SU-DHL-6 (cell line): ENCODE results near the gene THUMPD2.

ENCODE experiments used
- CTCF ChIP-seq: fragments of 200-600 bp; sonication (generic); IDR thresholded peaks from one replicate; pipeline ENCODE4 v1.5.1; 2017; ENCODE audit warnings: antibody characterized with exemption, mild to moderate bottlenecking, low read length, moderate library complexity; ENCODE audit not compliant: insufficient read depth, poor library complexity, severe bottlenecking
- EZH2phosphoT487 ChIP-seq: fragments of 200-600 bp; sonication (generic), shearing (Covaris generic); conservative IDR thresholded peaks from 2 replicates; pipeline ENCODE4 v1.6.1; 2018; ENCODE audit warnings: mild to moderate bottlenecking, antibody characterized with exemption, low read length, moderate library complexity, mixed read lengths

GRCh38 chr2:39731546-39731945 is 47.5 kb downstream of the THUMPD2 start:
- TF ChIP-seq CTCF = no peak
- no peak for TF ChIP-seq EZH2phosphoT487
